ENCODE results near the gene NDUFS7. TPM values are rescaled to one million over a fixed set of nuclear protein-coding genes. Genes with fewer than 3 reads are reported as not detected.

Gene NDUFS7
- total RNA-seq, 4 donors from 2014 or later: 108 to 217 (median 128) TPM

DNA sequence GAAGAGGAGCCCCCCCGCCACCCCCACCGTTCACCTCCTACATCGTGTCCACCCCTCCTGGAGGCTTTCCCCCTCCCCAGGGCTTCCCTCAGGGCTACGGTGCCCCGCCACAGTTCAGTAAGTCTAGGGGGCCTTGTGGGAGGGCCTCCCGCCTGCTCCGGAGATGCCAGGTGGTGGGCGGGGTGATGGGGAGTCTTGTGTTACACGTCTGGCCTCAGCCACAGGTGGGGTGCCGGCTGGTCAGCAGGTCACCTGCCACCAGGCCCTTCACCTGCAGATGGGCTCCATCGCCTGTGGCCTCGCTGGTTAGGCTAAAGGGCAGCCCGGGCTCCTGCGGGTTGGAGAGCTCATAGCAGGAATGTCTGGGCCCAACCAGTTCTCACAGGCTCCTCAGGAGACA, 46.5 kb downstream of the NDUFS7 start:
- intact Hi-C loops (cut with DNase I; ENCODE audit: low total_unique reads): no loop called here
- H3K4me3 ChIP-seq (ENCODE audit: low read depth, poor library complexity, severe bottlenecking): no peak overlapping the region
- TF ChIP-seq POLR2A (IDR thresholded peaks at IDR 0.05): no peak
- TF ChIP-seq CTCF (IDR thresholded peaks at IDR 0.05): no peak
- WGBS, 2 donors: 90 to 94% methylated on average over 14 of the region's 14 CpGs
- DNase-seq (ENCODE audit: low spot score in 2 of 2): no peak

GRCh38 chr19:1431759-1432506, 48.2 kb downstream of the NDUFS7 start:
- no peak for TF ChIP-seq CTCF (IDR thresholded peaks at IDR 0.05)
- no peak for TF ChIP-seq POLR2A (IDR thresholded peaks at IDR 0.05)
- no peak for DNase-seq (ENCODE audit: low spot score in 2 of 2)
- 92 to 93% methylated on average over 21 to 22 of the region's 24 CpGs for WGBS, 2 donors
- intact Hi-C loops (cut with DNase I; ENCODE audit: low total_unique reads): no loop called here
- H3K4me3 ChIP-seq (ENCODE audit: low read depth, poor library complexity, severe bottlenecking): no peak overlapping the region

DNA sequence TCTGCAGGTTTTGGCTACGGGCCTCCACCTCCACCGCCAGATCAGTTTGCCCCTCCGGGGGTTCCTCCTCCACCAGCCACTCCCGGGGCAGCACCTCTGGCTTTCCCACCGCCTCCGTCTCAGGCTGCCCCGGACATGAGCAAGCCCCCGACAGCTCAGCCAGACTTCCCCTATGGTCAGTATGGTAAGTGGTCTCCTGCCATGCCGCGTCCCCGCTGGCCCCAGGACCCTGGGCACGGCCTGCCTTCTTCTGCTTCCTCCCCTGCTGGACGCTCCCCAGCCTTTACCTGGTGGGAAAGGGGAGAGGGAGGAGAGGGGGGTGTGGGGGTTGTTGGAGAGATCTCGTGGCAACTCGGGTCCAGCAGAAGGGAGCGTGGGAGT, 48.8 kb downstream of the NDUFS7 start:
- intact Hi-C loops (cut with DNase I; ENCODE audit: low total_unique reads): no loop called here
- DNase-seq (ENCODE audit: low spot score in 2 of 2): no peak
- TF ChIP-seq POLR2A (IDR thresholded peaks at IDR 0.05): no peak
- TF ChIP-seq CTCF (IDR thresholded peaks at IDR 0.05): no peak
- 90 to 92% methylated on average over 16 of the region's 16 CpGs for WGBS, 2 donors
- H3K4me3 ChIP-seq (ENCODE audit: low read depth, poor library complexity, severe bottlenecking): no peak overlapping the region

GRCh38 chr19:1433119-1434039, 49.7 kb downstream of the NDUFS7 start:
- H3K4me3 ChIP-seq (ENCODE audit: low read depth, poor library complexity, severe bottlenecking): no peak overlapping the region
- no peak for DNase-seq (ENCODE audit: low spot score in 2 of 2)
- intact Hi-C loops (cut with DNase I; ENCODE audit: low total_unique reads): no loop called here
- 84 to 89% methylated on average over 31 to 33 of the region's 47 CpGs for WGBS, 2 donors
- TF ChIP-seq CTCF (IDR thresholded peaks at IDR 0.05): no peak
- no peak for TF ChIP-seq POLR2A (IDR thresholded peaks at IDR 0.05)

- DNase-seq (ENCODE audit: low spot score in 2 of 2): no peak
- TF ChIP-seq CTCF (IDR thresholded peaks at IDR 0.05): no peak
- 87 to 95% methylated on average over 17 of the region's 17 CpGs for WGBS, 2 donors
- intact Hi-C loops (cut with DNase I; ENCODE audit: low total_unique reads): no loop called here
- H3K4me3 ChIP-seq (ENCODE audit: low read depth, poor library complexity, severe bottlenecking): no peak overlapping the region
Observed at GRCh38 chr19:1434040-1434366, 50.3 kb downstream of the NDUFS7 start.
